ENCODE results near the gene USP26.
"Not testable (repeated sequence)": the region's sequence is repeated elsewhere in the genome, so short reads cannot be mapped to it uniquely, and the experiment has no call there.

The USP26 gene

GRCh38 chrX:133042260-133042659 lies 54.6 kb downstream of the USP26 start:
- DNase-seq (ENCODE audit: low read depth in 1 of 2, low spot score in 1 of 2), result no peak

- no peak for DNase-seq (ENCODE audit: low read depth in 1 of 2, low spot score in 1 of 2)
These were observed 63.9 kb downstream of the USP26 start for GRCh38 chrX:133033010-133033409.

DNA sequence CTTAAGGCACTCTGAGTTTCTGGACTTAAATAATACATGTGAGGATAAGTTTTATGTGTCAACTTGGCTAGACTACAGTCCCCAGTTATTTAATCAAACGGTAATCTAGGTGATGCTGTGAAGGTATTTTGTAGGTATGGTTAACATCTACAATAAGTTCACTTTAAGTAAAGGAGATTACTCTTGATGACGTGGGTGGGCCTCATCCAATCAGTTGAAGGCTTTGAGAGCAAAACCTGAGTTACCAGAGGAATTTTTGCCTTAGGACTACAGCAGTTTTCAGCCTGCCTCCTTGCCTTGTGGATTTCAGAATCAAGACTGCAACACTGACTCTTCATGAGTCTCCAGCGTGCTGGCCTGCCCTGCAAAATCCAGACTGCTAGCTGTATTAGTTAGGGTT lies 78.7 kb downstream of the USP26 start:
- DNase-seq (ENCODE audit: low read depth in 1 of 2, low spot score in 1 of 2), result no peak

- DNase-seq (ENCODE audit: low read depth in 1 of 2, low spot score in 1 of 2), result no peak
These were observed 89.5 kb downstream of the USP26 start for GRCh38 chrX:133007458-133007857.

DNA sequence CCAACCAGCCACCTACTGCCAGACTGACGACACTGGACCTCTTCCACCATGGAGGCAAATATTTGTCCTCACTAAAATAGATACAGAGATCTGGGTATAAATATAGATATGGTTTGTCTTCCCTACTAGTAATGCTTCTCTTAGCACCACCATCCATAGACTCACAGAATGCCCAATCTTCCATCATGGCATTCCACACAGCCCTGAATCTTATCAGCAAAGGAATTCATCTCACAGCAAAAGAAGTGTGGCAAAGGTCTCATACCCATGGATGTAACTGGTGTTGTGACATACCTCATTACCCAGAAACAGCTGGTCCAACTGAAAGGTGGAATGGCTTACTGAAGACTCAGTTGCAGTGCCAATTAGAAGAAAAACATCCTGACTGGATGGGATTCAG lies 91.3 kb downstream of the USP26 start:
- no peak for DNase-seq (ENCODE audit: low read depth in 1 of 2, low spot score in 1 of 2)

- no peak for DNase-seq (ENCODE audit: low read depth in 1 of 2, low spot score in 1 of 2)
These were observed 91.9 kb downstream of the USP26 start for GRCh38 chrX:133005042-133005441.

DNA sequence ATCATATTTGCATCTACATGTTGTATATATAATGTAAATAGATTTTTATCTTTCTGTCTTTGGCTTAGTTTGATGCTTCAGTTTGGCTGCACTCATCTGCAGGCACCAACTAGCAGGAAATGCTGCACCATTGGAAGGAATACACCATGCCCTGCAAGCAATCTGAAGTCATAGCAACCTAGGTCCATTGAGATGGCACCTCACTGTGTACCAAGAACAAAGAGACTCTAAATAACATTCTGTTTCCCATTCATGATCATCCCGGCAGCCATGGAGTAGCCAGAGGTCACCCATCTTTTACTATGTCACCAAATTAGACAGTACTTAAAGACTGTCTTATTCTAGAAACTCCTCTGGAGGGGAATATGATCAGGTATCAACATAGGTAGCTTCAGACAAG lies 97.7 kb downstream of the USP26 start:
- DNase-seq (ENCODE audit: low read depth in 1 of 2, low spot score in 1 of 2), result no peak

GRCh38 chrX:132990835-132991234 lies 106.1 kb downstream of the USP26 start:
- no peak for DNase-seq (ENCODE audit: low read depth in 1 of 2, low spot score in 1 of 2)

DNA sequence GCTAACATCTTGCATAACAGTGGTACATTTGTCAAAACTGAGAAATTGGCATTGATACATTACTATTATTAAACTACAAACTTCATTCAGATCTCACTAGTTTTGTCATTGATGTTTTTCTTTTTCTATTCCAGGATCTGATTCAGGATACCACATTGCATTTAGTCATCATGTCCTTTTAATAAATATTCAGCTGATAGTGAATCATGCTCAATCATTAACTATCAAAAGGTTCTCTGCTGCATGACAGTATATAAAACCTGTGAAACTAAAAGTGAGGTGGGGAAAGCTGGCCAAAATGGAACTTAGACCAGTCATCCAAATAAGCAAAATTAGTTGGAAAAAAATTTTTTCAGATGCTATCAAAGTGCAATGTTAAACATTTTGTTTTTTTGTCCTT lies 110.4 kb downstream of the USP26 start:
- DNase-seq (ENCODE audit: low read depth in 1 of 2, low spot score in 1 of 2), result no peak

- DNase-seq (ENCODE audit: low read depth in 1 of 2, low spot score in 1 of 2), result no peak
These were observed 112.8 kb downstream of the USP26 start for GRCh38 chrX:132984058-132984650.

- no peak for DNase-seq (ENCODE audit: low read depth in 1 of 2, low spot score in 1 of 2)
These were observed 113.4 kb downstream of the USP26 start for GRCh38 chrX:132983496-132983895.

DNA sequence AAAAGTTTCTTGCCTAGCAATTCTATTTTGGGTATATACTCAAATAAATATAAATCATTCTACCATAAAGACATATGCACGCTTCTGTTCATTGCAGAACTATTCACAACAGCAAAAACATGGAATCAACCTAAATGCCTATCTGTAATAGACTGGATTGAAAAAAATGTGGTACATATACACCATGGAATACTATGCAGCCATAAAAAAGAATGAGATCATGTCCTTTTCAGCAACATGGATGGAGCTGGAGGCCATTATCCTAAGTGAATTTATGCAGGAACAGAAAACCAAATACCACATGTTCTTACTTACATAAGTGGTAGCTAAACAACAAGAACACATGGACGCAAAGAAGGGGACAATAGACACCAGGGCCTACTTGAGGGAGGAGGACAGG lies 116.9 kb downstream of the USP26 start:
- not testable (repeated sequence) for DNase-seq (ENCODE audit: low read depth in 1 of 2, low spot score in 1 of 2)

All from activated CD4-positive, alpha-beta T cell treated with anti-CD3 and anti-CD28 coated beads, Interleukin-2, amount 50 U/mL, for 24 hours (primary cell).